Measurements from ENCODE around the gene PTPRR.

GRCh38 chr12:70950451-70950850, 29.9 kb upstream of the PTPRR start:
- TF ChIP-seq EZH2phosphoT487 (conservative IDR thresholded peaks at IDR 0.05; ENCODE audit: low read length) (no peak), CTCF (IDR thresholded peaks at IDR 0.05; ENCODE audit: insufficient read depth, low read length, poor library complexity, severe bottlenecking) (no peak)

Data from SU-DHL-6 (cell line).